ENCODE measurements around the gene PLAU. TPM values are rescaled to one million over a fixed set of nuclear protein-coding genes. Genes with fewer than 3 reads are reported as not detected.
A peak's percentile ranks its signal among the peaks of the same experiment; 100 is the strongest.

Gene PLAU
- total RNA-seq, 4 donors from 2014 or later, result 0.83 to 5.0 (median 2.3) TPM

DNA sequence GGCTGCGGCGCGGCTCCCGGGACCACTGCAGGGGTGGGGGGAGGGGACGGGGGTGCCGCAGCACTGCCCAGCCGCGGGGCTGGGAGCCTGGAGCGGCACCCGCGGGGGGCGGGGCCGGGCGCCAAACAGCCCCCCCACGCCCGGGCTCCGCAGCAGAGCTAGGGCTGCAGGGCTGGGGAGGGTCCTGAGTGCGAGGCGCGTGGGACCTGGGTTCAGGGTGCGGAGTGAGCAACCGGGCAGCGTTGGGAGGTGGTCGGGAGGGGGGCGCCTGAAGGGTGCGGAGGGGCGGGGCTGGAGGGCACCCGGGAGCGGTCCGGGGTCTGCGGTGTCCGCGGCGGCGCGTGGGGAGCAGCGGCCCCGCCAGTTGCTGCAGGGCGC, 37.1 kb upstream of the PLAU start:
- in situ Hi-C loops (cut with MboI; ENCODE audit: low sequenced_read_pairs in 4 of 4) (no loop called here), intact Hi-C loops (cut with DNase I; ENCODE audit: low total_unique reads) (loop anchor here (5.0 to 10.0 kb wide), 3 partner anchors 62 to 1241 kb away; partner anchors contain the start of genes NDST2 and SAMD8)
- DNase-seq, result no peak
- no peak for ATAC-seq
- Histone ChIP-seq H3K9me3 (no peaks in the 10 kb centered on the region), H3K27ac (peak overlapping the region; percentile 72 to 97 (median 90)), H3K27me3 (no peaks in the 10 kb centered on the region), H3K4me3 (peak overlapping the region; percentile 74 to 86 (median 78)), H3K36me3 (peaks cover 0 to 4% of the 10 kb centered on the region in 2 donors), H3K4me1 (peaks cover 59 to 69% of the 10 kb centered on the region in 2 donors)
- TF ChIP-seq CTCF (IDR thresholded peaks at IDR 0.05 in 4 of 5, conservative IDR thresholded peaks at IDR 0.05 in 1 of 5) (no peak), POLR2A (IDR thresholded peaks at IDR 0.05) (no peak)

GRCh38 chr10:73874267-73875138, 36.4 kb upstream of the PLAU start, which contains the start of gene CAMK2G:
TSS of gene CAMK2G (minus strand) at chr10:73874555. CDS start at chr10:73874461, 94 bp downstream.
- Histone ChIP-seq H3K36me3 (peaks cover 0 to 4% of the 10 kb centered on the region in 2 donors), H3K27me3 (no peaks in the 10 kb centered on the region), H3K27ac (peak within 1 kb of the TSS; percentile 93 to 97 (median 95)), H3K4me1 (peaks cover 52 to 62% of the 10 kb centered on the region in 2 donors), H3K4me3 (peak within 1 kb of the TSS; percentile 77 to 86 (median 78)), H3K9me3 (no peaks in the 10 kb centered on the region)
- DNase-seq, result peak; percentile 77 to 86
- intact Hi-C loops (cut with DNase I; ENCODE audit: low total_unique reads) (loop anchor here (5.0 to 10.0 kb wide), 4 partner anchors 62 to 1240 kb away; partner anchors contain the start of genes NDST2, SAMD8 and ZSWIM8), in situ Hi-C loops (cut with MboI; ENCODE audit: low sequenced_read_pairs in 4 of 4) (no loop called here)
- no peak for TF ChIP-seq CTCF (IDR thresholded peaks at IDR 0.05 in 4 of 5, conservative IDR thresholded peaks at IDR 0.05 in 1 of 5)
- peak; percentile 37 to 76 for TF ChIP-seq POLR2A (IDR thresholded peaks at IDR 0.05)
- ATAC-seq, result peak; percentile 77 to 79

DNA sequence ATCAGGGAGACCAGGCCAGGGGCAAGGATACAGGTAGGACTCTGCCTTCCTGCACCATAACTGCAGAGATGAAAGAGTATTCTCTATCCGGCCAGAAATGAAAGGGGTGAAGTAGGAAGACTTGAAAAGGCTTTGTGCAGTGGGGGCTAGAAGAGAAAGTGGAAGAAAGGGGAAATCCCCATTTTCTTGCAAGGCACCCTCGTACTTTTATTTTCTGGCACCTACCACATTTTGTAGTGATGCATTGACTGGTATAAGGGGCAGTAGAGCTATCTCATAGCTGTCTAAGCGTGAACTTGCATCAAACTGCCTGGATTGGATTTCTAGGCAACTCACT, 35.8 kb upstream of the PLAU start:
- Histone ChIP-seq H3K9me3 (no peaks in the 10 kb centered on the region), H3K4me1 (peaks cover 47 to 56% of the 10 kb centered on the region in 2 donors), H3K27me3 (no peaks in the 10 kb centered on the region), H3K36me3 (peaks cover 0 to 4% of the 10 kb centered on the region in 2 donors), H3K27ac (peak overlapping the region; percentile 93 to 97 (median 95)), H3K4me3 (peak overlapping the region; percentile 66 to 79 (median 77))
- intact Hi-C loops (cut with DNase I; ENCODE audit: low total_unique reads) (loop anchor here (5.0 to 10.0 kb wide), 3 partner anchors 88 to 1240 kb away; partner anchors contain the start of genes SAMD8 and ZSWIM8), in situ Hi-C loops (cut with MboI; ENCODE audit: low sequenced_read_pairs in 4 of 4) (no loop called here)
- no peak for TF ChIP-seq POLR2A (IDR thresholded peaks at IDR 0.05)
- TF ChIP-seq CTCF (IDR thresholded peaks at IDR 0.05 in 4 of 5, conservative IDR thresholded peaks at IDR 0.05 in 1 of 5), result no peak
- no peak for DNase-seq
- no peak for ATAC-seq

- peak overlapping the region; percentile 14 to 97 (median 94) for H3K27ac ChIP-seq
- in situ Hi-C loops (cut with MboI; ENCODE audit: low sequenced_read_pairs in 4 of 4), result no loop called here
- H3K9me3 ChIP-seq, result no peaks in the 10 kb centered on the region
- no peaks in the 10 kb centered on the region for H3K36me3 ChIP-seq
- no peak for TF ChIP-seq POLR2A (IDR thresholded peaks at IDR 0.05)
- no peak for TF ChIP-seq CTCF (IDR thresholded peaks at IDR 0.05 in 4 of 5, conservative IDR thresholded peaks at IDR 0.05 in 1 of 5)
- no peaks in the 10 kb centered on the region for H3K27me3 ChIP-seq
- H3K4me1 ChIP-seq, result peaks cover 37 to 46% of the 10 kb centered on the region in 2 donors
- no peak overlapping the region for H3K4me3 ChIP-seq
- no peak for ATAC-seq
- DNase-seq, result no peak
- intact Hi-C loops (cut with DNase I; ENCODE audit: low total_unique reads), result loop anchor here (5.0 to 10.0 kb wide), 3 partner anchors 89 to 1239 kb away; partner anchors contain the start of genes SAMD8 and ZSWIM8
Measured at GRCh38 chr10:73876157-73876556, 34.8 kb upstream of the PLAU start.

Measured in gastrocnemius medialis (tissue), 4 donors.